RWPE2 (cell line): ENCODE measurements around the gene FAM174C.

Experiments
- ATAC-seq: fragments of 200-7000 bp; cut with Tn5 transposase; 3 replicates; pipeline ENCODE4 v1.9.1; 2021; ENCODE audit warnings: low read depth
- DNase-seq: peaks from one replicate; pipeline ENCODE4 v3.0.0-alpha.2; 2020; ENCODE audit warnings: low spot score
- H3K27ac ChIP-seq: fragments of 450-650 bp; 2 replicates; pipeline ENCODE4 v1.5.1; 2017; ENCODE audit warnings: mild to moderate bottlenecking; ENCODE audit not compliant: poor library complexity, severe bottlenecking
- H3K27me3 ChIP-seq: fragments of 250-450 bp; sonication (Bioruptor Pico); 2 replicates; pipeline ENCODE4 v1.5.1; 2021; ENCODE audit warnings: mild to moderate bottlenecking, moderate library complexity; ENCODE audit not compliant: insufficient read depth, poor library complexity, severe bottlenecking
- H3K36me3 ChIP-seq: fragments of 250-450 bp; sonication (Bioruptor Pico); 2 replicates; pipeline ENCODE4 v1.5.1; 2020; ENCODE audit warnings: low read depth, mild to moderate bottlenecking, moderate library complexity
- H3K4me1 ChIP-seq: fragments of 250-450 bp; sonication (Bioruptor Pico); 2 replicates; pipeline ENCODE4 v1.5.1; 2021; ENCODE audit warnings: mild to moderate bottlenecking, moderate library complexity; ENCODE audit not compliant: insufficient read depth, poor library complexity, severe bottlenecking
- H3K4me3 ChIP-seq: fragments of 250-450 bp; sonication (Bioruptor Pico); 2 replicates; pipeline ENCODE4 v1.5.1; 2021; ENCODE audit warnings: mild to moderate bottlenecking, moderate library complexity; ENCODE audit not compliant: severe bottlenecking
- H3K9me3 ChIP-seq: fragments of 250-450 bp; sonication (Bioruptor Pico); 2 replicates; pipeline ENCODE4 v1.5.1; 2021; ENCODE audit warnings: mild to moderate bottlenecking, moderate library complexity; ENCODE audit not compliant: severe bottlenecking
- CTCF ChIP-seq: fragments of 450-650 bp; IDR thresholded peaks from one replicate; pipeline ENCODE4 v1.5.1; 2017; ENCODE audit warnings: mild to moderate bottlenecking, moderate library complexity; ENCODE audit not compliant: poor library complexity, severe bottlenecking

The FAM174C gene

GRCh38 chr19:1264801-1265614, 10.3 kb upstream of the FAM174C start:
- H3K27ac ChIP-seq: peak overlapping the region; percentile 97
- peaks cover 1% of the 10 kb centered on the region for H3K36me3 ChIP-seq
- no peak overlapping the region for H3K4me3 ChIP-seq
- ATAC-seq (peak; percentile 17; the same call in 1 of the 3 replicates), DNase-seq (no peak)
- no peaks in the 10 kb centered on the region for H3K27me3 ChIP-seq
- no peak for TF ChIP-seq CTCF
- H3K9me3 ChIP-seq: no peaks in the 10 kb centered on the region
- H3K4me1 ChIP-seq: peaks cover 13% of the 10 kb centered on the region

- peaks cover 7% of the 10 kb centered on the region for H3K4me1 ChIP-seq
- H3K4me3 ChIP-seq: peak overlapping the region; percentile 33
- H3K27ac ChIP-seq: peak overlapping the region; percentile 97
- ATAC-seq (peak; percentile 3), DNase-seq (no peak)
- peaks cover 8% of the 10 kb centered on the region for H3K36me3 ChIP-seq
- TF ChIP-seq CTCF: no peak
- H3K9me3 ChIP-seq: no peaks in the 10 kb centered on the region
- no peaks in the 10 kb centered on the region for H3K27me3 ChIP-seq
These were observed 9.7 kb upstream of the FAM174C start for GRCh38 chr19:1265615-1266128.

GRCh38 chr19:1266129-1266915, 9.0 kb upstream of the FAM174C start:
- Histone ChIP-seq H3K27ac (peak overlapping the region; percentile 97), H3K9me3 (no peaks in the 10 kb centered on the region), H3K4me3 (peak overlapping the region; percentile 33), H3K27me3 (no peaks in the 10 kb centered on the region), H3K4me1 (peaks cover 7% of the 10 kb centered on the region), H3K36me3 (peaks cover 14% of the 10 kb centered on the region)
- ATAC-seq: peak; percentile 26
- DNase-seq: no peak
- TF ChIP-seq CTCF: no peak

GRCh38 chr19:1266916-1267476, 8.3 kb upstream of the FAM174C start:
- Histone ChIP-seq H3K4me3 (peak overlapping the region; percentile 33), H3K4me1 (peaks cover 7% of the 10 kb centered on the region), H3K27me3 (no peaks in the 10 kb centered on the region), H3K9me3 (no peaks in the 10 kb centered on the region), H3K27ac (peak overlapping the region; percentile 97), H3K36me3 (peaks cover 21% of the 10 kb centered on the region)
- TF ChIP-seq CTCF: peak; percentile 89
- ATAC-seq (no peak), DNase-seq (no peak)
